NCI-H82 treated with DMSO at 0.1 percent for 48 hours (cell line): ENCODE measurements around the gene TMEM209.
"Not testable (repeated sequence)": the region's sequence is repeated elsewhere in the genome, so short reads cannot be mapped to it uniquely, and the experiment has no call there.

Source experiments
- DNase-seq: peaks from one replicate; lab custom pipeline; 2025; ENCODE audit not compliant: unreplicated experiment; lab: John Stamatoyannopoulos, UW

TMEM209 gene

DNA sequence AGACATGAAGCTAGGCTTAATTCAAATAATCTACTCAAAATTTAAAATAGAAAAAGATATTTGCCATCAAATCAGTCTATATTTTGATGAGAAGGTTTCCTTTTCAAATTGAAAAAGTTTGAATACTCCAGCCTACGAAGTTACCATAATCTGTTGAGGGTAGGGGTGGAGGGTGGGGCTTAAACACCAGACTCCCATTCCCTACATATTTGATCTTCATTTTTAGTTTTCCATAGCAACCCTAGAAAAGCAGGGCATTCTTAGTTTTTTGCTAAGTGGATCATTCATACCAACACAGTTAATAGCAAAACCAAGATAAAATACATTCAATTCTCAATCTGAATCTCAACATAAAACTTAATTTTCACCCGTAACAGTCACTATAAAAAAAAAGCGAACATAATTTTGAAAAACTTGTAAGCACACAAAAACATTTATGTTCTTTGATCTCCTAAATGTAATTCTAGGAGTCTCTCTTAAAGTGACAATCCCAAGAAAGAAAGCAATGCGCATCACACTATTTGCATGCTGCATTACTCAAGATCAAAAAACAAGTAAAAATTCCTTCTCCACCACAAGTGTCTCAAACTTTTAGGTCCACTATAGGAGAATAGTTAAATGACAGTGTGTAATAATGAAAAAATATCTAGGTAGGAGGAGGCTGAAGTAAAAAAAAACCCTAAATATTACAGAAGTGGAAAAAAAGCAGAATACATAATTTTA is 30.8 kb downstream of the TMEM209 start:
- DNase-seq, result no peak

DNA sequence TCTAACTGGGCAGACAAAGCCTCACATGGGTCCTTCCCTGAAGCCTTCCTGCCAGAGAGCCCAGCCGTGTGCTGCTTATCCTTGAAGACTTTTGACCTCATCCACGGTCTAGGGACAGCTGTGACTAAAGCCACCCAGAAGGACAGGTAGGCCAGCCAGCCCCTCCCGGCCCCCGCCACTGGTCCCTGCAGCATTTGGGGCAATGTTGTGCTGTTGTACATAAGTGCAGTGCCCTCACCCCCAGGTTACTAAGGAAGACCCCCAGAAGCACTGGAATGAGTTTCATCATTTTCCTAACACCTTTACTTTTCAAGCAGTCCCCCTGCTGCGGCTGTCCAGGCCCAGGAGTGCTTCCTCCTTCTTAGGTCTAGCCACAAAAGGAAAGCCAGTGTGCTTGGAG is 43.0 kb downstream of the TMEM209 start:
- DNase-seq, result no peak

DNA sequence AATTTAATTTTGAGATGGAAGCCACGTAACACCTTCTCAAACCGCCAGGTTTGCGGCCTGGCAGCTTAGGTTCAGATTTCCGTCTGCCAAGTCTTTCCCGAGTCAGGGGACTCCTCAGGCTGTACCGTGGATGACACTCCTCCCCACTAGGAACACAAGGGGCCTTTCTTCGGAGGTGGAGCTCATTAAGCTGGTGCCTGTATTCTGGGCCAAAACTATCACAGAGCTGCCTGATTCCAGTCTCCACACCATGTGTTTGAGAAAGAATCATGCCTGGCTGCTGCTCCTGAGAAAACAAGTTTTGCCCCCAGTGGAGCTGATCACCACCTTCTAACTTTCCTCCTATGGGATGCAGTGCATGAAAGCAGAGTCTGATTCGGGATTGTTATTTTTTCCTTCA is 44.8 kb downstream of the TMEM209 start:
- DNase-seq, result no peak

DNA sequence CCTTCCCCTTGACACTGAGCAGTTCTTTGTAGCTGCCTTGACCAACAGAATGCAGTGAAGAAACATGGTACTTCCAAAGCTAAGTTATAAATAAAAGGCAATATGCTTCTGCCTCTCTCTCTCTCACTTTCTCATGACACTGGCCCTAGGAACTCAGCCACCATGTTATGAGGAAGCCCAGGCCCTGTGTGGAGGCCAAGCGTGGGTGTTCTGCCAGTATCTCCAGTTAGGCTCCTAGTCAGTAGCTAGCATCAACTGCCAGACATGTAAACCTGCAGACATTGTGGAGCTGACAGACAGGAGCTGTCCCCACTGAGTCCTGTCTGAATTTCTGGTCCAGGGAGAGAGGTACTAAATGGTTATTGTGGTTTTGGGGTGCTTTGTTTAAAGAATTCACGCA is 45.2 kb downstream of the TMEM209 start:
- no peak for DNase-seq

DNA sequence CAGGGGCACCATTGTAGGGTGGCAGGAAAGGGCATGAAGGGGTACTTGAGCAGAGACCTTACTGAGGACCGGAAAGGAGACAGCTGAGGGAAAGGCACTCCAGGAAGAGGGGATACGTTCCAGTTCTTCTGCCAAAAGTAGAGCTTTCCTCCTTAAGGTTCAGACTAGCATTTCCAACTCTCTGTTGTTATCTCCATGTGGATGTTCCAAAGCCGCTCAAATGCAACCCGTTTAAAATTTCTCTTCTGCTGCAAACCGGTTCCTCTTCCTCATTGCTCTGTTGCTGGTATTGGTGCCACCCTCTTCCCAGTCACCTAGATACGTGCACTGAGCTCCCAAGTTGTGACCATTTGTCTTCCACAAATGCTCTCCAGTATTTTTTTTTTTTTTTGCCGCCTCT is 47.5 kb downstream of the TMEM209 start:
- no peak for DNase-seq

DNA sequence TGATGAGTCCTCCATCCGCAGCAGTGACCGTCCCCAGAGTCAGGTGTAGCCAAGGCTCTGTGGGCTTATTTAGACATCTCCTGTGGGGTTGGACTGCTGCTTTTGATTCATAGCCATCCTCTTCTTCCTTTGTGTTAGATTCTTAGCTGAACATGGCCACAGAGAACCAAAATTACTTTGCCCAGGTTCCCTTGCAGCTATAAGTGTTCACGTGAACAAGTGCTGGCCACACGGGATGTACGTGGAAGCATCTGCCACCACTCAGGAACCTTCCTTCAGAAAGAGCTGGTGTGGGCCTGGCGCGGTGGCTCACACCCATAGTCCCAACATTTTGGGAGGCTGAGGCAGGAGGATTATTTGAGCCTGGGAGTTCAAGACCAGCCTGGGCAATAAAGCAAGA is 49.1 kb downstream of the TMEM209 start:
- DNase-seq, result no peak

DNA sequence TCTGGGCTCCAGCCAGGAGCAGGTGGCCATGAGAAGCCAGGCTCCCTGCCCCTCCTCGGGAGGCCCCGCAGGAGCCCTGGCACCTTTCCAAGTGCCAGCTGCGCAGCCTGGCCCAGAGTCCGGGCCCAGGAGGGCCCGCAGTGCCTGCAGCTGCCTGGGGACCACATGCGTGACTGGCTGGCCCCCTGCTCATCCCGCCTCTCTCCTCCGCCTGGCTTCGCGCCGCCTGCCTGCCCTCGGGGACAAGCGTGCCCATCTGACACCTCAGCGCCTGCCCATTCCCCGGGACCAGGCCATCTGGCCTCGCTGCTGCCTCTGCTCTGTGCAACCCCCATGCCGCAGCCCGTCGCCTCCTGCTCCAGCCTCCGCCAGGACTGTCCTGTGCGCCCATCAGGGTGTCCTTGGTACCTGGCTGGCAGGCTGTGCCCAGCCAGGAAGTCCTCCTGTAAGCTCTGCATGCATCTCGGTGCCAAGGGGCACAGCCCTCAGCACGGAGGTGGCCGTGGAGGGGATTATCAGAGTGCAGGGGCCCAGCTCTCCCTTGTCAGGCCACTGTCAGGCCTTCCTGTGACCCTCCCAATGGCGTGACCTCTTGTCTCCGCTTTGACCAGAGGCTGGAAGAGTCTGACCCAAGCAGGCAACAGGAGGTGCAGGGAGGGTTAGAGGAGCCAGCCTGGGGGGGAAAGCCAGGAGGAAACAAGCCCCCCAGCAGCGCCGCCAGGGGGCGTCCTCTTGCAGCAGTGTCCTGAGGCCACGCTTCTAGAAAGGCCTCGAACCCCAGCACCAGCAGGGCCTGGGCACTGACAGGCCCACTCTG is 50.5 kb downstream of the TMEM209 start:
- DNase-seq, result no peak

DNA sequence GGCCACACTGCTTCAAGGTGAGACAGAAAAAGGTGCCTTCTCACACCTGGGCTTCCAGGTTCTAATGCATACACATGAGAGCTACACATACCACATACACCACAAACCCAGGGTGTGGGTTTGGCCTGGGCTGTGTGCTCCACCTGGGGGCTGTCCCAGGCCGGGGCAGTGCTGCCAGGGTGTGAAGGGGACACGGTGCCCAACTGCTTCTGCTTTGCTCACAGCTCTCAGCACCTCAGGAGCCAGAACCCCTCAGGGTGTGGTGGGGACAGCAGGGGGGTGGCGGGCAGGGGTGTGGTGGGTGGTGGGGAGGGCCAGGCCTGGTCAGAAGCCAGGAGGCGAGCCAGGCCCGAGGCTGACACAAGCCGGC is 51.1 kb downstream of the TMEM209 start:
- no peak for DNase-seq

DNA sequence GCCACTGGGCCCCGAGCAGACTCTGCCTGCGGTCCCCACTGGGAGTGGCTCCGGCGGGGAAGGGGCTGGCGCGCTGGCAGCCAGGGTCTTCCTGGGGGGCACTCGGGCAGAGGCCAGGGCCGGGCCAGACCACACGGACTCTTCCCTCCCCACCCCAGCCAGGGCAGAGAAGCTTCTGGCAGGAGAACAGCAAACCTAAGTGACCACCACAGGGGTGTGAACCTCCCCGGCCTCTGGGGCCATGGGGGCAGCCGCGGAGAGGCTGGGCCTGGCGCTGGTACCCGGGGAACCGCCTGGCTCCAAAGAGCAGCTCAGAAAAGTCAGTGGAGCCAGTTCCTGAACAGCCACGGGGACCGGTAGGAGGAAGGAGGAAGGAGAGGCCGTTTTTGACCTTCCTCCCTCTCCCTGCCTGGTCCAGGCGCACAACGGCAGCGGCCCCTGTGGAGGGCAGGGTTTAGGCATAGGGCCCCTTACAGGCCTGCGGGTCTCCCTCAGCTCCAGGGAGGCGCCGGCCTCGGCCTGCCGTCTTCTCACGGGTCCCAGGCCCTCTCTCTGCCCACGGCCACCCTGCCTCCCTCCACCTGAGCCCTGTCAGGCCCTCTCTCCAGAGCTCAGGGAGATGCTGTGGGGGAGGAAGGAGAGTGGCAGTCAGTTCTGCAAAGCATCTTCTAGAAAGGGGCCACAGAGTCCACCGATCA is 51.8 kb downstream of the TMEM209 start:
- no peak for DNase-seq

DNA sequence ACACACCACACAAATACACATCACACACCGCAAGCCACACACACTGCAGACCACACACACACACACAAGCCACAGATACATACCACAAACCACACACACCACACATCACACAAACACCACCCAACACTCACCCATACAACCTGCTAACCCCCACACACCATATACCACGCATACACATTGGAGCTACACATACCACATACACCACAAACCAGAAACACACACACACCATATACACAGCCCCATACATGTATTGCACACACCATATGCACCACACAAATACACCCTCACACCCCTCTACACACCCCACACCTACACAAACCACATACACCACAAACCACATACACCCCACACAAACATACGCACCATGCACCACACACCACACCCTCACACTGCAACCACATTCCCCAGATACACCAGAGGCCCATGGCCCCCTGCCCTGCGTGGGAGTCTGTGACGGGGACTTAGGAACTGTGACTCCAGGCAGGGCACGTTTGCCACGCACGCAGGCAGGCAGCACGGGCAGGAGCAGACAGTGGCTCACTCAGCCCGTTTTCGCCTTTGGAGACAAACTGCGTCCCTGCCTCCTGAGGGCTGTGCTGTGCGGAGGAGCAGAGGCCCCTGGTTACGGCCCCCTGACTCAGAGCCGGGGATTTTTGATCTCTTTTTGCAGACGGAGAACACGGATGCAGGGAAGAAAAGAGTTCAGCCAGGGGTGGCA is 52.6 kb downstream of the TMEM209 start:
- no peak for DNase-seq

DNA sequence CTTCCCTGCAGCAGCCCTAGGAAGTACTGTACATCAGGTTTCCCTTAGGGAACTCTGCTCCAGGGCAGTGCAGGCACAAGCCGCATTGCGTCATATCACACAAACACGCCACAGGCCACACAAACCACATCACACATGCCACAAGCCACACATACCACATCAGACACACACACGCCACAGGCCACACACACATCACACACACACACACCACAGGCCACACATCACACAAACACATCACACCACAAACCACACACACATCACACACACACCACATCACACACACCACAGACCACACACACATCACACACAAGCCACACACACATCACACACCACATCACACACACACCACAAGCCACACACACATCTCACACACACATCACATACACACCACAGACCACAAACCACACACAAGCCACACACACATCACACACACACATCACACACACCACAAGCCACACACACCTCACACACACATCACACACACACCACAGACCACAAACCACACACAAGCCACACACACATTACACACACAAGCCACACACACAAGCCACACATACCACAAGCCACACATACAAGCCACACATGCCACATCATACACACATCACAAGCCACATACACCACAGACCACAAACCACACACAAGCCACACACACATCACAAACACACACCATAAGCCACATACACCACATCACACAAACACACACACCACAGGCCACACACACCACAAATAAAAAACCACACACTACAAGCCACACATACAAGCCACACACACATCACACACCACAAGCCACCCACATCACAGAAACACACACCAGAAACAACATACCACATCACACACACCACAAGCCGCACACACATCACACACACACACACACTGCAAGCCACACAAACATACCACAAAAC is 53.4 kb downstream of the TMEM209 start:
- DNase-seq, result no peak

DNA sequence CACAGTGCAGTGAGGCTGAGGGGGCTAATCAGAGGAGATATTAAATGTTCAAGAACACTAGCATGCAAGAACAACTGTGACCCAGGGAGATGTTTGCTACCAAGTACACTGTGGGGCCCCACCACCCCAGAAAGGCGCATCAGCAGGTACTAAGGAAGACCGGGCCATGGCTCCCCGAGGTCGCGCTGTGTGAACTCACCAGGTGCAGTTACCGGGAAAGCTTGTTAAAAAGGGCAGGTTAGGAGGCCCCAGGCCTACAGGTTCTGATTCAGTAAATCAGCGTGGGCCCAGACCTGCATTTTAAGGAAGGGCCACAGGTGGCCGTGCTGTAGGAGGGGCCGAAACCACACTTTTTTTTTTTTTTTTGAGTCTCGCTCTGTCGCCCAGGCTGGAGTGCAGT is 54.6 kb downstream of the TMEM209 start:
- DNase-seq, result no peak

DNA sequence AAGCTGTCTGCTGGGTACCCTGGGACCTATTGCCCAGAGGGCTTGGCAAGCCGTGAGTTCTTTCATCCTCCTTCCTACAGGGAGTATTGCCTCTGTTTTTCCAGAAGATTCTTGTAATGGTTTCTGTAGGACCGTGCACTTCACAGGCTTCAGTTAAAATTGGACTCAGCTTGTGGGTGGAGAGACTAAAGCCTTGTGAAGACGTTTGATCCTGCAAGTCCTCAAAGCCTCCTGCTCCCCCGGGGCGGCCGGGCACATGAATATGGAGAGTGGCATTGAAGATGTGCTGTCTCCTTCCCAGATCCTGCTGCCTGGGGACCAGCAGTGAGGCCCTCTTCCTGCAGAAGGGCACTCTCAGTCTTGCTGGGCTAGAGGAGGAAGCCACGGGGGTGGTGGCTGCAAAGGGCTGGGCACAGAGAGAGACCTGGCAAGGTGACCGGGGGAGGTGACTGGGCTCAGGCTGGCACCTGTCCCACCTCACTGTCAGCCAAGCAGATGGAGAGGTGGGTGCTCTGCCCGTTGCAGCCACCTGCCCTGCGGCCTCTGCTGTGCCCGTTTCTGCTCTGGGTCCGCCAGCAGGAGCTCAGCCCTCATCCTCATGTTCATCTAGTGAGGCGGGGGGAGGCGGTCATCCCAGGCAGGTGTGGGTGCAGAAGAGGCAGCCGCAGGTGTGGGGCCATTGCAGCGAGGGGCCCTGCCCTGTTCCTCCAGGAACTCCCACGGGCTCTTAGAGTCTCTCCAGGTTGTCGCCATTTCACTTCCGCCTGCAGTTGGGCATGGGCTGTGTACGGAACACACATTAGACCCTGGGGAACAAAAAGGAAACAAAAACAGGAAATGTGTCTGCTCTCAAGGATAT is 55.7 kb downstream of the TMEM209 start:
- DNase-seq, result no peak

DNA sequence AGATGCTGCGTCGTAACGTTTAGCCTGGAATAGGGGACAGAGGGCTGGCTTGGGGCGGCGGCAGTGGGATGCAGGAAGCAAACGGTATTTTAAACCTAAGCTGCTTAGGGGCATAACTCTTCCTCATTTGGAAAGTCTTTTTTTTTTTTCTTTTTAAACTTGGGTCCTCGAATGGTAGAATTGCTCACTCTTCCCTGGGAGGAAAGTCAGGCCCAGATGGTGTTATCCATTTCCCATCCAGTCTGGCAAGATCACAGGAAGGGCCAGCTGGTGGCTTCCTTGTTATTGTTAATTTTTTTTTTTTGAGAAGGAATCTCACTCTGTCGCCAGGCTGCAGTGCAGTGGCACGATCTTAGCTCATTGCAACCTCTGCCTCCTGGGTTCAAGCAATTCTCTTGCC is 56.6 kb downstream of the TMEM209 start:
- DNase-seq, result no peak

DNA sequence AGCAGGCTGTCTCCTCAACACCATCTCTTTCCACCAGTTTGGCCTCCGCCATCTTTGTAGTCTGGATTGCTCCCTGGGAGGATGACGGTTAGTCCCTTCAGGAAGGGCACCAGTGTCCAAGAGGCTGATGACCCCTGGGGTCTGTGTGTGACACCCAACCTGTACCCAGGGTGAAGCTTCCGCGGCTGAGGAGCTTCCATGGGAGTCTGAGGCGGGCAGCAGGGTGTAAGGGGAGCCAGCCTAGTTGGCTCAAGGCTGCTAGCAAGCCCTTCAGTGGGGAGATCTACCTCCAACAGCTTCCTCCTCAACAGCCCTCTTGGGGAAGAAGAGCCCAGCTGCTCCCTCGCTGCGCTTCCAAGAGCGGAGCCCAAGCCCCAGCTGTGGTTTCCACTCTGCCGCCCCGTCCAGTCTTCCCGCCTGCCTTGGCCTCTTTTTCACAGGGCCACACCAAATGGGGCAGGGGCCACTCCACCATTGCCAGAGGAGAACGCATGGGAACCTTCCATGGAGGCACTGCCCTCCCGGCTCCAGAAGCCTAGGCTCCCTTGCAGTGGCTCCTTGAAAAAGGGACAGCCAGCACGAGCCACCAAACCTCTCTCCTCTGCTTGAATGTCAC is 57.4 kb downstream of the TMEM209 start:
- DNase-seq, result no peak

DNA sequence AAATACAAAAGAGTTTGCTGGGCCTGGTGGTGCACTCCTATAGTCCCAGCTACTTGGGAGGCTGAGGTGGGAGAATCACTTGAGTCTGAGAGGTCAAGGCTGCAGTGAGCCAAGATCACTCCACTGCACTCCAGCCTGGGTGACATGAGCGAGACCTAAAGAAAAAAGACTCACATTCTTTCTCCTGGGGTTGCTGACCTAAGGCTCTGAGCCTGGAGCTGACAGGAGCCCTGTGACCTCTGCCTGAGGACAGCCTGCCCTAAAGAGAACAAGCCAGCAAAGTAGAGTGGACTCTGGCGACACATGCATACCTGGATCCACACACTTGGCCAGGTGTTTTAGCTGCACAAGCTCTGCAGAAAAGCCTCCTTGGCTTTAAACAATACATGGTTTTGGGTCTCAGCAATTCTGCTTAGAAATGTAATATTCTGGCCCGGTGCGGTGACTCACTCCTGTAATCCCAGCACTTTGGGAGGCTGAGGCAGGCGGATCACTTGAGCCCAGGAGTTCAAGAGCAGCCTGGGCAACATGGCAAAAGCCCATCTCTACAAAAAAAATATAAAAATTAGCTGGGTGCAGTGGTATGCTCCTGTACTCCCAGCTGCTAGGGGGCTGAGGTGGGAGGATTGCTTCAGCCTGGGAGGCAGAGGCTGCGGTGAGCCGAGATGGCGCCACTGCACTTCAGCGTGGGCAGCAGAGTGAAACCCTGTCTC is 58.4 kb downstream of the TMEM209 start:
- no peak for DNase-seq

DNA sequence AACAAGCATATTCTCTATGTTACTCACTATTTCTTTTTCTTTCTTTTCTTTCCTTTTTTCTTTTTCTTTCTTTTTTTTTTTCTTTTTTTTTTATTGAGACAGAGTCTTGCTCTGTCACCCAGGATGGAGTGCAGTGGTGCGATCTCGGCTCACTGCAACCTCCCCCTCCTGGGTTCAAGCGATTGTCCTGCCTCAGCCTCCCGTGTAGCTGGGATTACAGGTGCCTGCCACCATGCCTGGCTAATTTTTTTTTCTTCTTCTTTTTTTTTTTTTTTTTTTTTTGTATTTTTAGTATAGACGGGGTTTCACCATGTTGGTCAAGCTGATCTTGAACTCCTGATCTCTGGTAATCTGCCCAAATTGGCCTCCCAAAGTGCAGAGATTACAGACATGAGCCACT is 59.1 kb downstream of the TMEM209 start:
- not testable (repeated sequence) for DNase-seq

DNA sequence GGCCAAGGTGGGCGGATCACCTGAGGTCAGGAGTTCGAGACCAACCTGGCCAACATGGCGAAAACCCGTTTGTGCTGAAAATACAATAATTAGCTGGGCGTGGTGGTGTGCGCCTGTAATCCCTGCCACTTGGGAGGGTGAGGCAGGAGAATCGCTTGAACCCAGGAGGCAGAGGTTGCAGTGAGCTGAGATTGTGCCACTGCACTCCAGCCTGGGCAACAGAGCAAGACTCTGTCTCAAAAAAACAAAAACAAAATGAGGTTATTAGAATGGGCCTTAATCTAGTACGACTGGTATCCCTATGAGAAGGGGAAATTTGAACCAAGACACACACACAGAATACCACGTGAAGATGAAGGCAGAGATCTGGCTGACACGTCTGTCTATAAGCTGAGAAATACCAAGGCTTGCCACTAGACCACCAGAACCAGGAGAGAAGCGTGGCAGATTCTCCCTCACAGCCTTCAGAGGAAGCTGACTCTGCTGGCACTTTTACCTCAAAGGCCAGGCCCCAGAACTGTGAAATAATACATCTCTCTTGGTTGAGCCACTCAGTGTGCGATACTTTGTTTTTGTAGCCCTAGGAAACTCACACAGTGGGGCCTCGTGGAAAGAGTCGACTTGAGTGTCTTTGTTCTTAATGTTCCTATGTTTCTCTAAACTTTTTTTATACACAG is 59.6 kb downstream of the TMEM209 start:
- no peak for DNase-seq
